ENCODE results near the gene KLF11. TPM values are rescaled to one million over a fixed set of nuclear protein-coding genes. Genes with fewer than 3 reads are reported as not detected.

Gene KLF11
- total RNA-seq, 1 donor from 2014 or later = 6.6 TPM

DNA sequence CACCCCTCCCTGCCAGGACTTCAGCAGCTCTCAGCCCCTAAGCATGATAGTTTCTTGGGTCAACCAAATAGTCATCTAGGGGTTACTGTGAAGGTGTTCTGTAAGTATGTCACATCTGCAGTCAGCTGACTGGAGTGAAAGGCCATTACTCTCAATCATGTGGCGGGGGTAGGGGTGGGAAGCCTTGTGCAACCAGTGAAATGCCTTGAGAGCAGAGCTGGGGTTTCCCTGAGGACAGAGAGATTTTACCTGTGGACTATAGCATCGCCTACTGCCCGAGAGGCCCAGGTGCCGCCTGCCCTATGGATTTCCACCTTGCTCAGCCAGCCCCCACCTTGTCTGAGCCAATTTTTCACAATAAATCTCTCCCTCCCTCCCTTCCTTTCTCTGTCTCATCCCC is 20.9 kb upstream of the KLF11 start:
- H3K36me3 ChIP-seq (ENCODE audit: control insufficient read depth, insufficient read depth, low read length) = no peaks in the 10 kb centered on the region
- DNase-seq (ENCODE audit: low read depth) = no peak
- no peak for FAIRE-seq
- no peak overlapping the region for H3K4me3 ChIP-seq (ENCODE audit: low read depth, low read length)
- TF ChIP-seq, protein P1, sequence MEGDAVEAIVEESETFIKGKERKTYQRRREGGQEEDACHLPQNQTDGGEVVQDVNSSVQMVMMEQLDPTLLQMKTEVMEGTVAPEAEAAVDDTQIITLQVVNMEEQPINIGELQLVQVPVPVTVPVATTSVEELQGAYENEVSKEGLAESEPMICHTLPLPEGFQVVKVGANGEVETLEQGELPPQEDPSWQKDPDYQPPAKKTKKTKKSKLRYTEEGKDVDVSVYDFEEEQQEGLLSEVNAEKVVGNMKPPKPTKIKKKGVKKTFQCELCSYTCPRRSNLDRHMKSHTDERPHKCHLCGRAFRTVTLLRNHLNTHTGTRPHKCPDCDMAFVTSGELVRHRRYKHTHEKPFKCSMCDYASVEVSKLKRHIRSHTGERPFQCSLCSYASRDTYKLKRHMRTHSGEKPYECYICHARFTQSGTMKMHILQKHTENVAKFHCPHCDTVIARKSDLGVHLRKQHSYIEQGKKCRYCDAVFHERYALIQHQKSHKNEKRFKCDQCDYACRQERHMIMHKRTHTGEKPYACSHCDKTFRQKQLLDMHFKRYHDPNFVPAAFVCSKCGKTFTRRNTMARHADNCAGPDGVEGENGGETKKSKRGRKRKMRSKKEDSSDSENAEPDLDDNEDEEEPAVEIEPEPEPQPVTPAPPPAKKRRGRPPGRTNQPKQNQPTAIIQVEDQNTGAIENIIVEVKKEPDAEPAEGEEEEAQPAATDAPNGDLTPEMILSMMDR (IDR thresholded peaks at IDR 0.05; ENCODE audit: insufficient read depth, low read length, severe bottlenecking) = no peak
- H3K27me3 ChIP-seq (ENCODE audit: control insufficient read depth, insufficient read depth, low read length) = no peaks in the 10 kb centered on the region

DNA sequence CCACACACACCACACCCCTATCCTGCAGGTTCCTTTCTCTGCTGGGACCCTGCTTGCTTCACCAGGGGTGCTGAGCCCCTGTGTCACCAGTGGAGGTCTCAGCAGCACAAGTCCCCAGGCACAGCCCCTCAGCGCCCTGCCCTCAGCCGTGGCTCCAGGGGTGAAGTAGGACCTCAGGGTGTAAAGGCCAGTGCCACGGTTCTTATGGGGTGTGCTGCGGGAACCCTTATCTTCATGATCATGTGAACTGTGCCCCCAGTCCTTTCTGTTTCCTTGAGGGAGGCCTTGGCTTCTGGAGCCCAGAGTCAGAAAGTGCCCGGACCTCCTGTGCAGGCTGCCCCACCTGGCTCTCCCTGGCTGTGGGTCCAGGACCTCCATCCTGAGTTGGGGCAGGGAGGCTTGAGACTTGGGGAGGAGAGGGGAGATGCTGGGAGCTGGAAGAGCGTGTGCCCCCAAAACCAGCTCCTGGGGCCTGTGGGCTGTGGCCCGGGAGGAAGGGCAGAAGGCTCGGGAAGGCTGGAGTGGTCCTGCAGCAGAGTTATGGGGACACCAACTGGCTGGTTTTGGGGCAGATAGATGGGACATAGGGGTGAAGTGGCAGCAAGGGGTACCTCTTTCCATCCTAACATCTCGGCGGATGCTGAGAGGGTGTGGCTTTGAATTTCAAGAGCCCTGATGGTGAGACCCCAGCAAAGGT is 20.2 kb upstream of the KLF11 start:
- Histone ChIP-seq H3K27me3 (ENCODE audit: control insufficient read depth, insufficient read depth, low read length) (no peaks in the 10 kb centered on the region), H3K4me3 (ENCODE audit: low read depth, low read length) (no peak overlapping the region), H3K36me3 (ENCODE audit: control insufficient read depth, insufficient read depth, low read length) (no peaks in the 10 kb centered on the region)
- no peak for FAIRE-seq
- TF ChIP-seq, protein P1 (IDR thresholded peaks at IDR 0.05; ENCODE audit: insufficient read depth, low read length, severe bottlenecking) = no peak
- no peak for DNase-seq (ENCODE audit: low read depth)

DNA sequence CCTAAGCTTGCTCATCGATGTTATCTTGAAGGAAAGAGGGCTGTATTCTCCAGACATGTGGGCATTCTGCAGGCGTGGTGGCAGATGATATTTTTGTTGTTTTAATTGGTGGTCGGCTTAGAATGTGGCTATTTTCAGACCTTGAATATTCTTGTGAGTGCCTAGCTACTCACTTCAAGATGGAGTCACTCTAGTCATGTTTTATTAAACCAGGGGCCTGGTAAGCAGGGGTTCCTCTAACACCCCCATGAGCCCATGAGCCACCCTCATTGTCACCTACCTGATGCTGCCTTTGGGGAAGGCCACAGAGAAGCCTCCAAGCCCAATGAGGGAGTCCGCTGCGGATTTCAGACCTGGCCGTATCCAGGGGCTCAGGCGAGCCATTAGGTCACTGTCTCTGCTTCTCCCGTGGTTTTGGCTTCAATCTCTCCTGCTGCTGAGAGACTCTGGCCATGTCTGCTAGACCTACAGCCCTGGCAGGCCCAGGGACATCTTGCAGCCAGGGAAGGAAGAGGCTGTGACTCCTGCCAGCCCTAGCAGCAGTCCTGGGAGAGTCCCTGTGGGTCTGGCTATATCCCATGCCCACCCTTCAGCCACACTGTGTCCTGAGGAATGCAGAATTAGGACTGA is 16.3 kb upstream of the KLF11 start:
- no peak overlapping the region for H3K4me3 ChIP-seq (ENCODE audit: low read depth, low read length)
- H3K36me3 ChIP-seq (ENCODE audit: control insufficient read depth, insufficient read depth, low read length) = no peaks in the 10 kb centered on the region
- H3K27me3 ChIP-seq (ENCODE audit: control insufficient read depth, insufficient read depth, low read length) = no peaks in the 10 kb centered on the region
- TF ChIP-seq, protein P1 (IDR thresholded peaks at IDR 0.05; ENCODE audit: insufficient read depth, low read length, severe bottlenecking) = no peak
- no peak for FAIRE-seq
- no peak for DNase-seq (ENCODE audit: low read depth)

DNA sequence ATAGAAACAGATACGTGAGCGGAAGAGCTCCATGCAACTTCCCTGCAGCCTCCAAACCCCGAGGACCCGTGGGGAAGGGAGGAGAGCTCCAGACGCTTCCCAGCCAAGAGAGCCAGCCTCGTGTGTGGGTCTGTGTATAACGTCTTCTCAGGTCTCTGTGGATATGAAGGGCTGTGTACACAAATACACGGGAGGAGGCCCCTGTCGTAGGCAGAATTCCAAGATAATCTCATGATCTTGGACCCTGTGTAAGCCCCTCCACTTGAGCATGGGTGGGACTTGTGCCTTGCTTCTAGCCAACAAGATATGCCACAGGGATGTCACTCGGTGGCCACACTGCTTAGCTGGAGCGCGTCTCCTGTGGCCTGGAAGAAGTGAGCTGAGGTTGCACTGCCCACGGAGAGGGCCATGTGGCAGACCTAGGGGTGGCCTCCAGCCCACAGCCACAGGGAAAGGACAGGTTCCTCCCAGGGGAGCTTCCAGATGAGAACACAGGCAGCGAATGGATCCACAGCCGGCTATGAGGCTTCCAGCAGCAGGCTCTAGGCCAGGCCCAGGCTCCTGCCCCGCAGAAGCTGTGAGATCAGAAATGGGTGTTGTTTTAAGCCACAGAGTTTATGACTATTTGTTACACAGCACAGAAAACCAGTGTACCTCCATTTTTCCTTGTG is 15.6 kb upstream of the KLF11 start:
- DNase-seq (ENCODE audit: low read depth) = no peak
- FAIRE-seq = no peak
- no peaks in the 10 kb centered on the region for H3K27me3 ChIP-seq (ENCODE audit: control insufficient read depth, insufficient read depth, low read length)
- TF ChIP-seq, protein P1 (IDR thresholded peaks at IDR 0.05; ENCODE audit: insufficient read depth, low read length, severe bottlenecking) = no peak
- no peak overlapping the region for H3K4me3 ChIP-seq (ENCODE audit: low read depth, low read length)
- H3K36me3 ChIP-seq (ENCODE audit: control insufficient read depth, insufficient read depth, low read length) = no peaks in the 10 kb centered on the region

DNA sequence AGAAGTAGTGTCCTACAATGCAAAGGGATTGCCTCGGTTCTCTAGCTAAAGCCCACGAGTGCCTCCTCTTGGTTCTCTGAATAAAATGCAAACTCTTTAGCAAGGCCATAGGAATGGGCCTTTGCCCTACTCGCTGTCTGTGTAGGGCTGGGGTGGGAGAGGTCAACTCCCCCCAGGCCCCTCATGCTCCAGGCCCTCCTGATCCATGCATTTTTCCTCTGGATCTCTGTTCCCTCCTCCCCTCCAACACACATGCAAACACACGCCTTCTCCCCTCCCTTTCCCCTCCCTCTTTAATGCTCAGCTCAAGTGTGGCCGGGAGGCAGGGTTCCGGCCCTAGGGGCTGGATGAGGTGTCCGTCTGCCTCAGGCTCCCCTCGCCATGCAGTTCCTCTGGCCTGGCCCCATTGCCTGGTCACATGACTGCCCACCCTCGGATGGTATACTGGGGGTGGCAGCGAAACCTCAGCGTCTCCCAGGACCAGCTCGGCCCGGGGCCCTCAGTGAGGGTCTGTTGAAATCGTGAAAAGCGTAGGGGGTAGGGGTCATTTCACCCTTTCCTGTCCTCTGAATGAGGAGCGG is 14.9 kb upstream of the KLF11 start:
- no peak for FAIRE-seq
- no peaks in the 10 kb centered on the region for H3K36me3 ChIP-seq (ENCODE audit: control insufficient read depth, insufficient read depth, low read length)
- H3K4me3 ChIP-seq (ENCODE audit: low read depth, low read length) = no peak overlapping the region
- no peaks in the 10 kb centered on the region for H3K27me3 ChIP-seq (ENCODE audit: control insufficient read depth, insufficient read depth, low read length)
- DNase-seq (ENCODE audit: low read depth) = no peak
- TF ChIP-seq, protein P1 (IDR thresholded peaks at IDR 0.05; ENCODE audit: insufficient read depth, low read length, severe bottlenecking) = no peak
